Measurements from ENCODE around the gene PPP6C. TPM values are rescaled to one million over a fixed set of nuclear protein-coding genes. Genes with fewer than 3 reads are reported as not detected.
A peak's percentile ranks its signal among the peaks of the same experiment; 100 is the strongest.
"Not testable (repeated sequence)": the region's sequence is repeated elsewhere in the genome, so short reads cannot be mapped to it uniquely, and the experiment has no call there.

Gene PPP6C
- 23.3 TPM for total RNA-seq

GRCh38 chr9:125189361-125190289, at the start of gene PPP6C:
Gene PPP6C (minus strand): TSS chr9:125189803. CDS start chr9:125189718, 85 bp downstream.
- peak; percentile 99 for DNase-seq

GRCh38 chr9:125238915-125239446, 49.4 kb upstream of the PPP6C start:
- DNase-seq, result no peak

GRCh38 chr9:125238127-125238914, 48.7 kb upstream of the PPP6C start:
- DNase-seq, result no peak

DNA sequence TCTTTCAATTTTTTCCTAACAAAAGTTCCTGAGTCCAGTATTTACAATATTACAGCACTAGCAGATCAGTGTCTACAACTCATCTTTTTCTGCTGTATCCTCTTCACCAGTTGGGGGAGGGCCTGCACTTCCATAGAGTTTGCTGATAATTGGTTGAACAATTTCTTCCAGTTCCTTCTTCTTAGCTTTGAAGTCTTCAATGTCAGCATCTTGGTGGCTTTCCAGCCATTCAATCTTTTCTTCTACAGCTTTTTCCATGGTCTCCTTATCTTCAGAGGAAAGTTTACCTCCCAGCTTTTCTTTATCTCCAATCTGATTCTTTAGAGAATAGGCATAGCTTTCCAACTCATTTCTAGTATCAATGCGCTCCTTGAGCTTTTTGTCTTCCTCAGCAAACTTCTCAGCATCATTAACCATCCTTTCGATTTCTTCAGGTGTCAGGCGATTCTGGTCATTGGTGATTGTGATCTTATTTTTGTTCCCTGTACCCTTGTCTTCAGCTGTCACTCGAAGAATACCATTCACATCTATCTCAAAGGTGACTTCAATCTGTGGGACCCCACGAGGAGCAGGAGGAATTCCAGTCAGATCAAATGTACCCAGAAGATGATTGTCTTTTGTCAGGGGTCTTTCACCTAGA, 47.0 kb upstream of the PPP6C start:
- not testable (repeated sequence) for DNase-seq

- DNase-seq, result no peak
Measured at GRCh38 chr9:125235804-125236519, 46.4 kb upstream of the PPP6C start.

DNA sequence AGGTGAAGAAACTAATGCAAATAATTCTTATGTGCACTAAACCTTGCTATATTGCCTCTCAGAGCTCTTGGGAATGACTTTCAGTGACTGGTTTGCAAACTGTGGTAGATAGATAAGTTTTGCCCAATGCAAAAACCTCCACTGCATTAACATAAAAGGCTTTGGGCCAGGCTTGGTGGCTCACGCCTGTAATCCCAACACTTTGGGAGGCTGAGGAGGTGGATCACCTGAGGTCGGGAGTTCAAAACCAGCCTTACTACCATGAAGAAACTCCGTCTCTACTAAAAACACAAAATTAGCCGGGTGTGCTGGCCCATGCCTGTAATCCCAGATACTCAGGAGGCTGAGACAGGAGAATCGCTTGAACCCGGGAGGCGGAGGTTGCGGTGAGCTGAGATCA, 44.5 kb upstream of the PPP6C start:
- DNase-seq, result not testable (repeated sequence)

DNA sequence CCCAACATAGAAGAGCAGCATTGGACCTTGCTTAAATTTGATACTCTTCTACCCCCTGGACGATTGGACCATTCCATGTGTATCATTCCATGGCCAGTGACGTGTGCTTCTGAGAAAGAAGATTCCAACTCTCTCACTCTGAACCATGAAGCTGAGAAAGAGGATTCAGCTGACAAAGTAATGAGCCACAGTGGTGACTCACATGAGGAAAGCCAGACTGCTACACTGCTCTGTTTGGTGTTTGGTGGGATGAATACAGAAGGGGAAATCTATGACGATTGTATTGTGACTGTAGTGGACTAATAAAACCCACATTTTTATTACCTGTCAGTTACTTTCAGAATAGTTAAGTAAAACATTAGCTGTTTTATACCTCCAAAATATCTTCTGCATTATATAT, 44.1 kb upstream of the PPP6C start:
- DNase-seq, result no peak

DNA sequence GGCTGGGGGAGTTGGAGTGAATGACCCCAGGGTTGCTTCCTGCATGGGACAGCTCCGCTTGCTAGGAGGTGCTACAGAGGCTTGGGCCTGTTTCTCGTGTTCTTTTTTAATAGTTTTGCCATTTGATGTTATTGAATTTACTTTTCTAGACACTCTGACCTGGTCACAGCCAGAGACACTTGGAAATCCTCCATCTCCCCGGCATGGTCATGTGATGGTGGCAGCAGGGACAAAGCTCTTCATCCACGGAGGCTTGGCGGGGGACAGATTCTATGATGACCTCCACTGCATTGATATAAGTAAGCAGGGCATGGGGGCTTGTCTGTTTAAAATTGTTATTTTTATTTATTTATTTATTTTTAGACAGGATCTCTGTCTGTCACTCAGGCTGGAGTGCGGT, 38.2 kb upstream of the PPP6C start:
- DNase-seq, result no peak

DNA sequence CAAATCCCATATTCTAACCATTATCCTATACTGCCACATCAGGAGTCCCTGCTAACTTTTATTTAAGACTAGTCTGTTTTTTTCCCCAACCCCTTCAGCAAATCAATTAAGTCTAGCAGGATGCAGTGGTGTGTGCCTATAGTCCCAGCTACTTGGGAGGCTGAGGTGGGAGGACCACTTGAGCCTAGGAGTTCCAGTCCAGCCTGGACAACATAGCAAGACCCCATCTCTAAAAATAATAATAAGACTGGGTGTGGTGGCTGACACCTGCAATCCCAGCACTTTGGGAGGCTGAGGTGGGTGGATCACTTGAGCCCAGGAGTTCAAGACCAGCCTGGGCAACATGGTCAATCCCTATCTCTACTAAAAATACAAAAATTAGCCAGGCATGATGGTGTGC, 35.3 kb upstream of the PPP6C start:
- DNase-seq, result not testable (repeated sequence)

DNA sequence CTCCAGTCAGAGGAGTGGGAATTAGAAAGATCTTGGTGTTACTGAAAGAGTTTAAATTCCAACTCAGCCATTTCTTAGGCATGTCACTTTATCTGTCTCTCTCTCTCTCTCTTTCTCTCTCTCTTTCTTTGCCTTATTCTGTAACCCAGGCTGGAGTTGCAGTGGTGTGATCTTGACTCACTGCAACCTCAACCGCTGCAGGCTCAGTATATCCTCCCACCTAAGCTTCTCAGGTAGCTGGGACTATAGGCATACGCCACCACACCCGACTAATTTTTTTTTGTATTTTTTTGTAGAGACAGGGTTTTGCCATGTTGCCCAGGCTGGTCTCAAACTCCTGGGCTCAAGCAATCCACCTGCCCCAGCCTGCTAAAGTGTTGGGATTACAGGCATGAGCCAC, 29.0 kb upstream of the PPP6C start:
- DNase-seq, result no peak

GRCh38 chr9:125214186-125214585, 24.6 kb upstream of the PPP6C start:
- no peak for DNase-seq

GRCh38 chr9:125204477-125204876, 14.9 kb upstream of the PPP6C start:
- no peak for DNase-seq

DNA sequence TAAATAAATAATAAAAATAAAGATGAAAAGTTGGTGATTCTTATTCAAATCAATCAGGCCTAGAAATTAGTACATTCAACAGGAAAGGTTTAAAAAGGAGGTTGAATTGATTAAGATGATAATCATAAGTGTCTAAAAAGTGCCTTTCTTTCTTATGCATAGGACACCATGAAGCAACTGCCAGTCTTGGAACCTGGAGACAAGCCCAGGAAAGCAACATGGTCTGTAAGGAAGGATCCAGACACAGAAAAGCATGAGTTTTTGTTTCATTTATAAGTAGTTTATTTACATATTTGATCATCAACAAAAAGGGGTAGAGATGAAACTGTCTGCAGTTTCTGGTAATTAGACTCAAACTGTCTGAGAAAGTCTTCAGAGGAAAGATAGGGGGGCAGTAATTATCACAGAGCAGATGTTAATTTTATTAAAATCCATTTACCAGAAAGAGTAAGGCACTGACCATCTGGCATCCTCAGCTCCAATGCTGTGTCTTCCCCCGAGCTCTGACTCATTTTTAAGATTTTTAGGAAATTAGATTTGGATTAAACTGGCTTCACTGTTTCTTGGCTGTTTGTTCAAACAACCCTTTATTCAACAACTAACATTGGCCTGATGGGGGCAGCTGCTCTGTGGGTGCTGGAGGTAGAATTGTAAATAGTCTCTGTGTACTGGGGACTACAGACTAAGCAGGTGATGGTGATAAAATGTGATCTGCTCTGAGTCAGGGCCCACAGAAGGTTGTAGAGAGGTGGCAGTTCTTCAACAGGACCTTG, 13.4 kb upstream of the PPP6C start:
- DNase-seq, result no peak

- DNase-seq, result peak; percentile 97
Measured at GRCh38 chr9:125200216-125201047, 10.8 kb upstream of the PPP6C start, which contains the start of gene RABEPK. Gene RABEPK (plus strand): TSS chr9:125200542. CDS start chr9:125203014, 2,472 bp downstream.

- not testable (repeated sequence) for DNase-seq
Measured at GRCh38 chr9:125195591-125195990, 6.0 kb upstream of the PPP6C start.

- DNase-seq, result not testable (repeated sequence)
Measured at GRCh38 chr9:125194466-125194865, 4.9 kb upstream of the PPP6C start.

- no peak for DNase-seq
Measured at GRCh38 chr9:125190361-125190801, 778 bp upstream of the PPP6C start.

DNA sequence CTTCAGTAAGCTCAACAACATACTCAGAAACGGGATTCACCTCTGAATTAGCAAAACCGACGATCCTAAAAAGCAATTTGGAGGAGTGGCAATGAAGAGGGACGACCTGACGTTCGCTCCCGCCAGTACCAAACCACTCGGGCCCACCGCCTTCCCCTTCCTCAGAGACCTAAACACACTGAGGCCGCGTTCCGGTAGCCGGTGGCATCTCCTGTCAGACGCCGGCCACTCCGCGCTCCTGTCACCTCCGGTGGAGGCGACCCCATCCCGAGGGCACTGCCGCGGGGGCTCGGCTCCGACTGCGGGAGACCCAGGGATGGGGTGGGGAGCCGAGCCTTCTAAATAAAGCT, 617 bp downstream of the PPP6C start:
- peak; percentile 16 for DNase-seq

DNA sequence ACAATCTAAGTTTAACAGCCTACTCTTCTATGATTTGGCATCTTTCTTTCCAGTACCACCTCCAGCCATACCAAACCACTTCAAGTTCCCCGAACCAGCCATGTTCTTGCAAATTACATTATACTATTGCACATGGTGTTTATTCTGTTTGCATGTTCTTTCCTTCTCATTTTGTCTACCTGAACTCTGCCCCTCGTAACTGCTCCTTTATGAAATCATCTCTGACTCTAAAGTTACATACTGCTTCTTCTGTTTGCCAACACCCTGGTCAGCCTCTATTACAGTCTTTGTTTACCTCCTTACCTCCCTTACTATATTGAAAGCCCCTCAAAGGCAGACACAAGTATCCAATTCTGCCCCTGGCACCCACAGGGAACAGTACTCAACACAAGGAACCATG, 6.0 kb downstream of the PPP6C start:
- DNase-seq, result no peak

DNA sequence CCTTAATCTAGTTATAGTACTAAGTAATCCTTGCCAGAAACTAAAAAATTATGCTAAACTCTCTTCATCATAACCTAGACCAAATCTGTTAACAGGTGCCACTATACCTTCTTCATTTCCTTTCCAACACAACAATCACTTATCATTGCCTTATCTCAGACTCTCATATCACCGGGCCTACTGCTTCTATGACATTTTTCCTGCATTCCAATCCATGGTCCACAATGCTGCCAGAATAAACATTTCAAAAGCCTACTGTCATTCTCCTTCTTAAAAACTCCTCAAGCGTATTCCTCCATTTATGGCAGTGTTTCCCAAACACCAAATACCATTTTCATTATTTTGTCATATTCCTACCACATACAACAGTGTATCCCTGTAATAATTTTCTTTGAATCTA, 6.5 kb downstream of the PPP6C start:
- DNase-seq, result no peak
